Ectodermal cell (in vitro differentiated cells): Measurements from ENCODE around the gene CCND1.

Source experiments
- H3K27ac ChIP-seq: 2 replicates; pipeline ENCODE4 v1.7.0; 2013; ENCODE audit warnings: mild to moderate bottlenecking, low read depth, low read length; ENCODE audit not compliant: insufficient read depth, poor library complexity, severe bottlenecking
- H3K27me3 ChIP-seq: 2 replicates; pipeline ENCODE4 v1.7.0; 2013; ENCODE audit warnings: mild to moderate bottlenecking, low read length; ENCODE audit not compliant: insufficient read depth, control insufficient read depth, poor library complexity, severe bottlenecking
- H3K36me3 ChIP-seq: one replicate; pipeline ENCODE4 v1.7.0; 2013; ENCODE audit warnings: low read length; ENCODE audit not compliant: control insufficient read depth, insufficient read depth
- H3K4me1 ChIP-seq: one replicate; pipeline ENCODE4 v1.7.0; 2013; ENCODE audit warnings: low read length; ENCODE audit not compliant: control insufficient read depth, insufficient read depth
- H3K4me3 ChIP-seq: 2 replicates; pipeline ENCODE4 v1.7.0; 2013; ENCODE audit warnings: low read depth, low read length, control low read depth; ENCODE audit not compliant: insufficient read depth
- H3K9me3 ChIP-seq: 2 replicates; pipeline ENCODE4 v1.7.0; 2013; ENCODE audit warnings: mild to moderate bottlenecking, low read length, moderate library complexity; ENCODE audit not compliant: control insufficient read depth
- WGBS, 2 experiments: methylation state at CpG; one replicate each; pipeline ENCODE4 v1.1.7; 2013; ENCODE audit warnings: missing lambda C conversion rate in 2 of 2; 5-methylcytosine and 5-hydroxymethylcytosine counted together

Gene CCND1

GRCh38 chr11:69653406-69653960 lies 12.5 kb downstream of the CCND1 start:
- Histone ChIP-seq H3K27me3 (no peaks in the 10 kb centered on the region), H3K4me1 (peaks cover 25% of the 10 kb centered on the region), H3K4me3 (no peak overlapping the region), H3K9me3 (no peaks in the 10 kb centered on the region), H3K27ac (no peak overlapping the region), H3K36me3 (peaks cover 26% of the 10 kb centered on the region)
- 97% methylated on average over 16 to 22 of the region's 23 CpGs for WGBS, 2 experiments

GRCh38 chr11:69654001-69654659 lies 13.2 kb downstream of the CCND1 start:
- no peak overlapping the region for H3K4me3 ChIP-seq
- no peaks in the 10 kb centered on the region for H3K9me3 ChIP-seq
- peaks cover 32% of the 10 kb centered on the region for H3K4me1 ChIP-seq
- no peaks in the 10 kb centered on the region for H3K27me3 ChIP-seq
- 93 to 94% methylated on average over 38 of the region's 38 CpGs for WGBS, 2 experiments
- peaks cover 24% of the 10 kb centered on the region for H3K36me3 ChIP-seq
- H3K27ac ChIP-seq: no peak overlapping the region

GRCh38 chr11:69654660-69655478 lies 13.9 kb downstream of the CCND1 start:
- Histone ChIP-seq H3K27ac (no peak overlapping the region), H3K4me1 (peaks cover 34% of the 10 kb centered on the region), H3K4me3 (no peak overlapping the region), H3K9me3 (no peaks in the 10 kb centered on the region), H3K36me3 (peaks cover 17% of the 10 kb centered on the region), H3K27me3 (no peaks in the 10 kb centered on the region)
- 91 to 92% methylated on average over 27 of the region's 27 CpGs for WGBS, 2 experiments

GRCh38 chr11:69655479-69656428 lies 14.8 kb downstream of the CCND1 start:
- no peak overlapping the region for H3K4me3 ChIP-seq
- peaks cover 15% of the 10 kb centered on the region for H3K36me3 ChIP-seq
- no peaks in the 10 kb centered on the region for H3K27me3 ChIP-seq
- H3K4me1 ChIP-seq: peaks cover 34% of the 10 kb centered on the region
- 91 to 93% methylated on average over 19 of the region's 19 CpGs for WGBS, 2 experiments
- no peak overlapping the region for H3K27ac ChIP-seq
- no peaks in the 10 kb centered on the region for H3K9me3 ChIP-seq

- Histone ChIP-seq H3K27me3 (no peaks in the 10 kb centered on the region), H3K4me1 (peaks cover 34% of the 10 kb centered on the region), H3K27ac (no peak overlapping the region), H3K36me3 (peaks cover 6% of the 10 kb centered on the region), H3K4me3 (no peak overlapping the region), H3K9me3 (no peaks in the 10 kb centered on the region)
- WGBS, 2 experiments: 90 to 92% methylated on average over 20 of the region's 20 CpGs
Observed at GRCh38 chr11:69656536-69657455, 15.8 kb downstream of the CCND1 start.

- no peaks in the 10 kb centered on the region for H3K9me3 ChIP-seq
- peaks cover 4% of the 10 kb centered on the region for H3K36me3 ChIP-seq
- peak overlapping the region; percentile 1 for H3K4me3 ChIP-seq
- WGBS, 2 experiments: 86 to 92% methylated on average over 14 of the region's 14 CpGs
- H3K27ac ChIP-seq: peak overlapping the region; percentile 94
- H3K27me3 ChIP-seq: no peaks in the 10 kb centered on the region
- peaks cover 34% of the 10 kb centered on the region for H3K4me1 ChIP-seq
Observed at GRCh38 chr11:69657456-69657910, 16.5 kb downstream of the CCND1 start.

GRCh38 chr11:69657911-69658625 lies 17.1 kb downstream of the CCND1 start:
- H3K9me3 ChIP-seq: no peaks in the 10 kb centered on the region
- no peaks in the 10 kb centered on the region for H3K27me3 ChIP-seq
- peak overlapping the region; percentile 94 for H3K27ac ChIP-seq
- peaks cover 34% of the 10 kb centered on the region for H3K4me1 ChIP-seq
- H3K4me3 ChIP-seq: peak overlapping the region; percentile 1
- 12 to 13% methylated on average over 27 of the region's 27 CpGs for WGBS, 2 experiments
- peaks cover 4% of the 10 kb centered on the region for H3K36me3 ChIP-seq

- peaks cover 39% of the 10 kb centered on the region for H3K4me1 ChIP-seq
- no peaks in the 10 kb centered on the region for H3K9me3 ChIP-seq
- H3K4me3 ChIP-seq: no peak overlapping the region
- no peaks in the 10 kb centered on the region for H3K27me3 ChIP-seq
- peak overlapping the region; percentile 94 for H3K27ac ChIP-seq
- WGBS, 2 experiments: 77 to 79% methylated on average over 18 of the region's 18 CpGs
- no peaks in the 10 kb centered on the region for H3K36me3 ChIP-seq
Observed at GRCh38 chr11:69658626-69659450, 17.9 kb downstream of the CCND1 start.
